OCI-LY1 (cell line): Measurements from ENCODE around the gene AMH.
"Not testable (repeated sequence)": the region's sequence is repeated elsewhere in the genome, so short reads cannot be mapped to it uniquely, and the experiment has no call there.

Experiments used
- H2AFZ ChIP-seq: fragments of 200-600 bp; sonication (generic), shearing (Covaris generic); 2 replicates; pipeline ENCODE4 v1.6.0; 2014; ENCODE audit warnings: antibody characterized with exemption, mild to moderate bottlenecking, low read length
- H3F3A ChIP-seq: fragments of 200-600 bp; sonication (generic), shearing (Covaris generic); 2 replicates; pipeline ENCODE4 v1.6.0; 2014; ENCODE audit warnings: mild to moderate bottlenecking, antibody characterized with exemption, low read length, moderate library complexity; ENCODE audit not compliant: insufficient read depth
- H3K27ac ChIP-seq: fragments of 200-600 bp; sonication (generic); 2 replicates; pipeline ENCODE4 v1.5.1; 2014; ENCODE audit warnings: low read length, mixed run types, mild to moderate bottlenecking, low read depth; ENCODE audit not compliant: poor library complexity, severe bottlenecking
- H3K27me3 ChIP-seq: fragments of 200-600 bp; sonication (generic); 2 replicates; pipeline ENCODE4 v1.6.0; 2014; ENCODE audit warnings: antibody characterized with exemption, mild to moderate bottlenecking, low read length, moderate library complexity; ENCODE audit not compliant: insufficient read depth
- H3K36me3 ChIP-seq: fragments of 200-600 bp; sonication (generic); 2 replicates; pipeline ENCODE4 v1.6.1; 2014; ENCODE audit warnings: mild to moderate bottlenecking, antibody characterized with exemption, low read length, moderate library complexity, mixed read lengths; ENCODE audit not compliant: insufficient read depth
- H3K4me1 ChIP-seq: fragments of 200-600 bp; sonication (generic); 2 replicates; pipeline ENCODE4 v1.5.1; 2014; ENCODE audit warnings: mild to moderate bottlenecking, low read length, moderate library complexity; ENCODE audit not compliant: insufficient read depth, severe bottlenecking
- H3K4me2 ChIP-seq: fragments of 200-600 bp; sonication (generic), shearing (Covaris generic); 2 replicates; pipeline ENCODE4 v1.6.1; 2014; ENCODE audit warnings: low read length
- H3K4me3 ChIP-seq: fragments of 200-600 bp; sonication (generic); 2 replicates; pipeline ENCODE4 v1.5.1; 2014; ENCODE audit warnings: low read length, low read depth, mild to moderate bottlenecking, mixed read lengths; ENCODE audit not compliant: poor library complexity, severe bottlenecking
- H3K79me2 ChIP-seq: fragments of 200-600 bp; shearing (Covaris generic); 2 replicates; pipeline ENCODE4 v1.6.1; 2016; ENCODE audit warnings: mixed run types, low read length, mixed read lengths; ENCODE audit not compliant: insufficient read depth
- H3K9ac ChIP-seq: fragments of 200-600 bp; sonication (generic), shearing (Covaris generic); 2 replicates; pipeline ENCODE4 v1.6.1; 2014; ENCODE audit warnings: mild to moderate bottlenecking, low read length, mixed read lengths
- H3K9me2 ChIP-seq: fragments of 200-600 bp; sonication (generic), shearing (Covaris generic); 2 replicates; pipeline ENCODE4 v1.6.1; 2014; ENCODE audit warnings: low read depth, mild to moderate bottlenecking, low read length, mixed read lengths
- H3K9me3 ChIP-seq: fragments of 200-600 bp; shearing (Covaris generic); 2 replicates; pipeline ENCODE4 v1.6.1; 2014; ENCODE audit warnings: low read length, mixed read lengths
- H4K20me1 ChIP-seq: fragments of 200-600 bp; sonication (generic), shearing (Covaris generic); 2 replicates; pipeline ENCODE4 v1.6.0; 2016; ENCODE audit warnings: mild to moderate bottlenecking, low read length; ENCODE audit not compliant: insufficient read depth
- EZH2 ChIP-seq: fragments of 200-600 bp; sonication (generic), shearing (Covaris generic); IDR thresholded peaks from 2 replicates; pipeline ENCODE4 v1.8.0; 2017; ENCODE audit warnings: borderline replicate concordance, mixed run types, mild to moderate bottlenecking, antibody characterized with exemption, low read length, moderate library complexity, mixed read lengths
- TF ChIP-seq, protein P1 (sequence below): fragments of 200-600 bp; sonication (generic), shearing (Covaris generic); IDR thresholded peaks from 2 replicates; pipeline ENCODE4 v1.5.1; 2017; ENCODE audit warnings: mild to moderate bottlenecking, antibody characterized with exemption, low read length, moderate library complexity, mixed read lengths

AMH gene

GRCh38 chr19:2278459-2279158 lies 29.5 kb downstream of the AMH start:
- Histone ChIP-seq H3K36me3 (peaks cover 28% of the 10 kb centered on the region), H3K79me2 (peaks cover 4% of the 10 kb centered on the region; the same call in 1 of the 2 replicates), H3F3A (no peaks in the 10 kb centered on the region), H3K4me1 (peaks cover 6% of the 10 kb centered on the region), H2AFZ (no peak overlapping the region), H3K9me3 (no peaks in the 10 kb centered on the region), H3K27me3 (peaks cover 5% of the 10 kb centered on the region), H3K27ac (no peak overlapping the region), H3K9ac (no peak overlapping the region), H4K20me1 (0 out of 2 replicates have a peak, but pooled peaks cover 2% of the 10 kb centered on the region), H3K4me3 (no peak overlapping the region), H3K9me2 (no peaks in the 10 kb centered on the region), H3K4me2 (no peak overlapping the region)
- TF ChIP-seq, protein P1, sequence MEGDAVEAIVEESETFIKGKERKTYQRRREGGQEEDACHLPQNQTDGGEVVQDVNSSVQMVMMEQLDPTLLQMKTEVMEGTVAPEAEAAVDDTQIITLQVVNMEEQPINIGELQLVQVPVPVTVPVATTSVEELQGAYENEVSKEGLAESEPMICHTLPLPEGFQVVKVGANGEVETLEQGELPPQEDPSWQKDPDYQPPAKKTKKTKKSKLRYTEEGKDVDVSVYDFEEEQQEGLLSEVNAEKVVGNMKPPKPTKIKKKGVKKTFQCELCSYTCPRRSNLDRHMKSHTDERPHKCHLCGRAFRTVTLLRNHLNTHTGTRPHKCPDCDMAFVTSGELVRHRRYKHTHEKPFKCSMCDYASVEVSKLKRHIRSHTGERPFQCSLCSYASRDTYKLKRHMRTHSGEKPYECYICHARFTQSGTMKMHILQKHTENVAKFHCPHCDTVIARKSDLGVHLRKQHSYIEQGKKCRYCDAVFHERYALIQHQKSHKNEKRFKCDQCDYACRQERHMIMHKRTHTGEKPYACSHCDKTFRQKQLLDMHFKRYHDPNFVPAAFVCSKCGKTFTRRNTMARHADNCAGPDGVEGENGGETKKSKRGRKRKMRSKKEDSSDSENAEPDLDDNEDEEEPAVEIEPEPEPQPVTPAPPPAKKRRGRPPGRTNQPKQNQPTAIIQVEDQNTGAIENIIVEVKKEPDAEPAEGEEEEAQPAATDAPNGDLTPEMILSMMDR = no peak
- no peak for TF ChIP-seq EZH2

DNA sequence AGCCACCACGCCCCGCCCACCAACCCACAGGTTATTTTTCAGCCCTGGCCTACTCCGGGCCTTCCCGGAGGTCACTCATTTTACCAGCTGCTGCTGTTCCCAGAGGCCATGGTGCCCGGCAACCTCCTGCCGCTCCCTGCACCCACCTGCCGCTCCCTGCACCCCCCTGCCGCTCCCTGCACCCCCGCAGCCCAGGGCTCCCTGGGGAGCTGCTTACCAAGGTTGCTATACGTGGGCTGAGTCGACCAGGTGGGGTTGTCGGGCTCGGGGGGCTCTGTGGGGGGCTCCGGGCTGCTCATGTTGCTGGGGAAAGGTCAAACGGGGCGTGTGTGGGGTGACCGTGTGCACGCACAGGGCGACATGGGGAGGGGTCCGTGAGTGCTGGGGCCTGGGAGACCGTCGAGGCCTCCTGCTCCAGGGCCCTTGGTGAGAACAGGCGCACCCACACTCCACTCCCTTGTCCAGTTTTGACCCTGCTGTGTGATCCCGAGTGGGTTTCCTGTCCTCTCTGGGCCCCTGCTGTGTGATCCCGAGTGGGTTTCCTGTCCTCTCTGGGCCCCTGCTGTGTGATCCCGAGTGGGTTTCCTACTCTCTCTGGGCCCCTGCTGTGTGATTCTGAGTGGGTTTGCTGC lies 31.6 kb downstream of the AMH start:
- no peaks in the 10 kb centered on the region for H3K79me2 ChIP-seq
- H3K4me2 ChIP-seq = no peak overlapping the region
- peaks cover 12% of the 10 kb centered on the region; the same call in 1 of the 2 replicates for H3K36me3 ChIP-seq
- TF ChIP-seq, protein P1 = no peak
- TF ChIP-seq EZH2 = no peak
- no peaks in the 10 kb centered on the region for H3K4me1 ChIP-seq
- H3K9me2 ChIP-seq = no peaks in the 10 kb centered on the region
- no peak overlapping the region for H3K27ac ChIP-seq
- no peak overlapping the region for H3K9ac ChIP-seq
- no peaks in the 10 kb centered on the region for H4K20me1 ChIP-seq
- no peak overlapping the region for H2AFZ ChIP-seq
- no peak overlapping the region for H3K4me3 ChIP-seq
- no peaks in the 10 kb centered on the region for H3K9me3 ChIP-seq
- H3K27me3 ChIP-seq = peaks cover 9% of the 10 kb centered on the region
- no peaks in the 10 kb centered on the region for H3F3A ChIP-seq

GRCh38 chr19:2281265-2282061 lies 32.3 kb downstream of the AMH start:
- H2AFZ ChIP-seq, H3K36me3 ChIP-seq, H3K27me3 ChIP-seq, H3K4me3 ChIP-seq, H3K27ac ChIP-seq, H3K9ac ChIP-seq, H4K20me1 ChIP-seq, H3K4me2 ChIP-seq, H3K4me1 ChIP-seq, H3K9me3 ChIP-seq, H3K79me2 ChIP-seq, H3F3A ChIP-seq, H3K9me2 ChIP-seq: not testable (repeated sequence)
